ENCODE data around the gene MID2.

GRCh38 chrX:107842715-107843400 lies 17.2 kb downstream of the MID2 start:
- TF ChIP-seq CTCF (IDR thresholded peaks at IDR 0.05 in 8 of 11, conservative IDR thresholded peaks at IDR 0.05 in 3 of 11) (no peak), POLR2A (IDR thresholded peaks at IDR 0.05) (no peak)

Measured in spleen (tissue), 7 donors.